ENCODE results near the gene SPDYE6. TPM values are rescaled to one million over a fixed set of nuclear protein-coding genes. Genes with fewer than 3 reads are reported as not detected.

Gene SPDYE6
- total RNA-seq, 1 donor from 2014 or later: not detected

- Mint-ChIP-seq H3K4me1 (no peaks in the 10 kb centered on the region), H3K36me3 (ENCODE audit: low read depth) (no peaks in the 10 kb centered on the region), H3K4me3 (no peak overlapping the region), H3K9me3 (no peaks in the 10 kb centered on the region), H3K27me3 (ENCODE audit: low read depth) (no peaks in the 10 kb centered on the region), H3K27ac (ENCODE audit: unreplicated experiment) (no peak overlapping the region)
- no peak for DNase-seq (ENCODE audit: low read depth, low spot score)
- TF ChIP-seq CTCF (conservative IDR thresholded peaks at IDR 0.05): no peak
Measured at GRCh38 chr7:102313997-102314780, 42.1 kb downstream of the SPDYE6 start.

GRCh38 chr7:102312317-102312716 lies 43.9 kb downstream of the SPDYE6 start:
- Mint-ChIP-seq H3K4me3 (no peak overlapping the region), H3K9me3 (no peaks in the 10 kb centered on the region), H3K27ac (ENCODE audit: unreplicated experiment) (peak overlapping the region; percentile 67), H3K36me3 (ENCODE audit: low read depth) (no peaks in the 10 kb centered on the region), H3K27me3 (ENCODE audit: low read depth) (no peaks in the 10 kb centered on the region), H3K4me1 (peaks cover 2% of the 10 kb centered on the region)
- DNase-seq (ENCODE audit: low read depth, low spot score): no peak
- TF ChIP-seq CTCF (conservative IDR thresholded peaks at IDR 0.05): no peak

GRCh38 chr7:102310414-102310815 lies 45.8 kb downstream of the SPDYE6 start:
- H3K27me3 Mint-ChIP-seq (ENCODE audit: low read depth): no peaks in the 10 kb centered on the region
- H3K4me1 Mint-ChIP-seq: peaks cover 12% of the 10 kb centered on the region
- peak overlapping the region; percentile 34 for H3K4me3 Mint-ChIP-seq
- H3K36me3 Mint-ChIP-seq (ENCODE audit: low read depth): no peaks in the 10 kb centered on the region
- no peak overlapping the region for H3K27ac Mint-ChIP-seq (ENCODE audit: unreplicated experiment)
- TF ChIP-seq CTCF (conservative IDR thresholded peaks at IDR 0.05): no peak
- H3K9me3 Mint-ChIP-seq: no peaks in the 10 kb centered on the region
- DNase-seq (ENCODE audit: low read depth, low spot score): no peak

- DNase-seq (ENCODE audit: low read depth, low spot score): peak; percentile 28
- TF ChIP-seq CTCF (conservative IDR thresholded peaks at IDR 0.05): no peak
- Mint-ChIP-seq H3K27ac (ENCODE audit: unreplicated experiment) (no peak overlapping the region), H3K9me3 (no peaks in the 10 kb centered on the region), H3K36me3 (ENCODE audit: low read depth) (no peaks in the 10 kb centered on the region), H3K27me3 (ENCODE audit: low read depth) (no peaks in the 10 kb centered on the region), H3K4me1 (peaks cover 12% of the 10 kb centered on the region), H3K4me3 (no peak overlapping the region)
Measured at GRCh38 chr7:102306916-102307677, 49.1 kb downstream of the SPDYE6 start.

- no peak for DNase-seq (ENCODE audit: low read depth, low spot score)
- H3K9me3 Mint-ChIP-seq: no peaks in the 10 kb centered on the region
- peaks cover 12% of the 10 kb centered on the region for H3K4me1 Mint-ChIP-seq
- no peaks in the 10 kb centered on the region for H3K27me3 Mint-ChIP-seq (ENCODE audit: low read depth)
- no peak for TF ChIP-seq CTCF (conservative IDR thresholded peaks at IDR 0.05)
- H3K4me3 Mint-ChIP-seq: no peak overlapping the region
- H3K27ac Mint-ChIP-seq (ENCODE audit: unreplicated experiment): no peak overlapping the region
- no peaks in the 10 kb centered on the region for H3K36me3 Mint-ChIP-seq (ENCODE audit: low read depth)
Measured at GRCh38 chr7:102305414-102306268, 50.6 kb downstream of the SPDYE6 start.

All from neural crest cell (in vitro differentiated cells).